SK-N-SH (cell line): ENCODE measurements around the gene VPREB1. TPM values are rescaled to one million over a fixed set of nuclear protein-coding genes. Genes with fewer than 3 reads are reported as not detected.
"Not testable (repeated sequence)": the region's sequence is repeated elsewhere in the genome, so short reads cannot be mapped to it uniquely, and the experiment has no call there.

Experiments used
- CTCF ChIA-PET: fragments of 300-600, 350-600 bp; formaldehyde crosslinking; extraction: SDS; loops from one replicate; lab custom pipeline; 2021; lab: Yijun Ruan, JAX
- POLR2A ChIA-PET: fragments of 350-600 bp; sonication (Branson Sonifier 250); formaldehyde crosslinking; extraction: SDS; loops from one replicate; lab custom pipeline; 2020; ENCODE audit warnings: antibody characterized with exemption, inconsistent platforms; lab: Yijun Ruan, JAX
- DNase-seq: peaks from one replicate; pipeline ENCODE4 v3.0.0; 2012
- H2AFZ ChIP-seq: fragments of 200-600 bp; sonication (generic); 2 replicates; pipeline ENCODE4 v1.8.1; 2016; ENCODE audit warnings: antibody characterized with exemption, mild to moderate bottlenecking, low read depth
- H3F3A ChIP-seq: fragments of 200-600 bp; sonication (generic); replicated peaks from 2 replicates; pipeline ENCODE3; 2016; ENCODE audit warnings: antibody characterized with exemption, mild to moderate bottlenecking; ENCODE audit not compliant: insufficient read depth
- H3K27ac ChIP-seq, 2 experiments: fragments of 200-500 bp in 1 of 2; fragments of 200-600 bp in 1 of 2; sonication (Bioruptor generic) in 1 of 2; sonication (generic), shearing (Covaris generic) in 1 of 2; 2 replicates each; pipeline versions ENCODE4 v1.5.1 to v1.6.1; 2014 to 2016; ENCODE audit warnings: low read depth in 2 of 2, inconsistent platforms in 1 of 2, low read length in 1 of 2, mild to moderate bottlenecking in 1 of 2, mixed read lengths in 1 of 2
- H3K27me3 ChIP-seq: fragments of 200-600 bp; sonication (generic), shearing (Covaris generic); 2 replicates; pipeline ENCODE4 v1.6.1; 2016; ENCODE audit warnings: mixed run types; ENCODE audit not compliant: insufficient read depth
- H3K36me3 ChIP-seq, 2 experiments: fragments of 200-500 bp in 1 of 2; fragments of 200-600 bp in 1 of 2; sonication (Bioruptor generic) in 1 of 2; sonication (generic) in 1 of 2; replicated peaks in 1 of 2; 2 replicates each; pipeline versions ENCODE3 to v1.5.1; 2014 to 2016; ENCODE audit warnings: low read length in 1 of 2, mild to moderate bottlenecking in 1 of 2; ENCODE audit not compliant: insufficient read depth in 2 of 2, control insufficient read depth in 1 of 2
- H3K4me1 ChIP-seq, 2 experiments: fragments of 200-500 bp in 1 of 2; fragments of 200-600 bp in 1 of 2; sonication (Bioruptor generic) in 1 of 2; sonication (generic), shearing (Covaris generic) in 1 of 2; 2 replicates each; pipeline versions ENCODE4 v1.5.1 to v1.6.1; 2014 to 2016; ENCODE audit warnings: low read depth in 1 of 2, low read length in 1 of 2, mixed run types in 1 of 2; ENCODE audit not compliant: insufficient read depth in 2 of 2, control insufficient read depth in 1 of 2
- H3K4me2 ChIP-seq: fragments of 200-600 bp; sonication (generic), shearing (Covaris generic); 2 replicates; pipeline ENCODE4 v1.6.1; 2017; ENCODE audit warnings: mixed run types
- H3K4me3 ChIP-seq, 2 experiments: fragments of 200-500 bp in 1 of 2; fragments of 200-600 bp in 1 of 2; sonication (Bioruptor generic) in 1 of 2; sonication (generic), shearing (Covaris generic) in 1 of 2; 2 replicates each; pipeline versions ENCODE4 v1.5.1 to v1.8.1; 2014 to 2016; ENCODE audit warnings: low read depth in 2 of 2, inconsistent platforms in 1 of 2, low read length in 1 of 2, mild to moderate bottlenecking in 1 of 2, mixed read lengths in 1 of 2, moderate library complexity in 1 of 2
- H3K79me2 ChIP-seq: fragments of 200-600 bp; sonication (generic); 2 replicates; pipeline ENCODE4 v1.8.1; 2017; ENCODE audit warnings: mild to moderate bottlenecking; ENCODE audit not compliant: insufficient read depth
- H3K9ac ChIP-seq: fragments of 200-600 bp; sonication (generic); 2 replicates; pipeline ENCODE4 v1.6.1; 2017; ENCODE audit warnings: mixed run types
- H3K9me2 ChIP-seq: fragments of 200-600 bp; sonication (generic); 2 replicates; pipeline ENCODE4 v1.6.1; 2017; ENCODE audit warnings: mixed run types
- H3K9me3 ChIP-seq: fragments of 200-600 bp; sonication (generic); 2 replicates; pipeline ENCODE4 v1.6.1; 2017; ENCODE audit warnings: mixed run types, mild to moderate bottlenecking, moderate library complexity
- H4K20me1 ChIP-seq: fragments of 200-600 bp; sonication (generic); 2 replicates; pipeline ENCODE4 v1.6.1; 2017; ENCODE audit warnings: mild to moderate bottlenecking, mixed run types; ENCODE audit not compliant: insufficient read depth
- CHD2 ChIP-seq: fragments of 150-350 bp; IDR thresholded peaks from 2 replicates; pipeline ENCODE4 v1.6.1; 2018; ENCODE audit warnings: low read length; ENCODE audit not compliant: partially characterized antibody
- ELF1 ChIP-seq: IDR thresholded peaks from 2 replicates; pipeline ENCODE4 v1.4.0; 2012
- EP300 ChIP-seq, 2 experiments: IDR thresholded peaks; 2 replicates each; pipeline versions ENCODE4 v1.4.0 to v1.6.1; 2012; ENCODE audit warnings: borderline replicate concordance in 1 of 2, low read depth in 1 of 2, low read length in 1 of 2
- EZH2phosphoT487 ChIP-seq: fragments of 200-600 bp; sonication (generic); IDR thresholded peaks from 2 replicates; pipeline ENCODE4 v1.6.1; 2017; ENCODE audit warnings: low read depth, mixed run types, mild to moderate bottlenecking, antibody characterized with exemption, moderate library complexity, borderline replicate concordance
- FOXJ3 ChIP-seq: sonication (generic); formaldehyde crosslinking; IDR thresholded peaks from 2 replicates; pipeline ENCODE4 v1.5.1; 2020; ENCODE audit warnings: mild to moderate bottlenecking, missing genetic modification reagents
- GABPA ChIP-seq: IDR thresholded peaks from 2 replicates; pipeline ENCODE4 v1.4.0; 2012; ENCODE audit warnings: low read depth, mild to moderate bottlenecking
- GATA2 ChIP-seq: sonication (generic); formaldehyde crosslinking; IDR thresholded peaks from 2 replicates; pipeline ENCODE4 v1.5.0; 2020; ENCODE audit warnings: mild to moderate bottlenecking, missing genetic modification reagents
- IRF3 ChIP-seq: fragments of 150-350 bp; IDR thresholded peaks from 2 replicates; pipeline ENCODE4 v1.6.1; 2016; ENCODE audit warnings: mild to moderate bottlenecking, low read depth, low read length
- MXI1 ChIP-seq: IDR thresholded peaks from 2 replicates; pipeline ENCODE4 v1.6.1; 2012; ENCODE audit warnings: mild to moderate bottlenecking, low read depth, low read length, improper control_type of control experiment
- NFIC ChIP-seq: IDR thresholded peaks from 2 replicates; pipeline ENCODE4 v1.4.0; 2012; ENCODE audit warnings: borderline replicate concordance
- PBX3 ChIP-seq: IDR thresholded peaks from 2 replicates; pipeline ENCODE4; 2012
- POLR2AphosphoS5 ChIP-seq: IDR thresholded peaks from 2 replicates; pipeline ENCODE4 v1.6.1; 2012; ENCODE audit warnings: low read depth, low read length
- RAD21 ChIP-seq: IDR thresholded peaks from 2 replicates; pipeline ENCODE4 v1.6.1; 2012; ENCODE audit warnings: mild to moderate bottlenecking, low read length
- REST ChIP-seq: IDR thresholded peaks from 2 replicates; pipeline ENCODE4 v1.6.1; 2012; ENCODE audit warnings: mild to moderate bottlenecking, low read depth, low read length, moderate library complexity
- RFX5 ChIP-seq: IDR thresholded peaks from 2 replicates; pipeline ENCODE4 v1.6.1; 2012; ENCODE audit warnings: mild to moderate bottlenecking, improper control_type of control experiment, low read length
- SIN3A ChIP-seq: IDR thresholded peaks from 2 replicates; pipeline ENCODE4 v1.6.1; 2012; ENCODE audit warnings: low read depth, mild to moderate bottlenecking, low read length, moderate library complexity, borderline replicate concordance
- SMC3 ChIP-seq: IDR thresholded peaks from 2 replicates; pipeline ENCODE4 v1.6.1; 2012; ENCODE audit warnings: low read depth, low read length, improper control_type of control experiment
- TAF1 ChIP-seq: IDR thresholded peaks from 2 replicates; pipeline ENCODE4 v1.6.1; 2012; ENCODE audit warnings: low read depth, mild to moderate bottlenecking, low read length, moderate library complexity, borderline replicate concordance
- TEAD4 ChIP-seq: IDR thresholded peaks from 2 replicates; pipeline ENCODE4 v1.4.0; 2012; ENCODE audit warnings: mild to moderate bottlenecking, borderline replicate concordance; ENCODE audit not compliant: insufficient read depth
- YY1 ChIP-seq: IDR thresholded peaks from 2 replicates; pipeline ENCODE4 v1.4.0; 2012; ENCODE audit warnings: low read depth, mild to moderate bottlenecking
- WGBS: methylation state at CpG from one replicate; pipeline ENCODE4 v1.1.6; 2017; ENCODE audit warnings: low lambda C conversion rate; 5-methylcytosine and 5-hydroxymethylcytosine counted together
- polyA plus RNA-seq, 3 experiments: library from polyadenylated mRNA; depleted of rRNA; stranded (reverse); fragments of >200 nt; gene quantifications; 2 replicates each; pipeline ENCODE4 v1.2.3, GENCODE V29; 2012

Gene VPREB1
- polyA plus RNA-seq, 1 of the 3 experiments (the other 2 are of a cell fraction) = not detected

GRCh38 chr22:22208652-22209051, 35.9 kb upstream of the VPREB1 start:
- no peak overlapping the region for H3K27ac ChIP-seq
- H3K4me3 ChIP-seq = no peak overlapping the region
- H3K79me2 ChIP-seq = no peaks in the 10 kb centered on the region
- H3K36me3 ChIP-seq = no peaks in the 10 kb centered on the region
- H2AFZ ChIP-seq = no peak overlapping the region
- H3K4me2 ChIP-seq = no peak overlapping the region
- H3F3A ChIP-seq = no peaks in the 10 kb centered on the region
- H3K4me1 ChIP-seq = peaks cover 0 to 6% of the 10 kb centered on the region in 2 experiments; a peak in 1 of 4 replicates
- peaks cover 10% of the 10 kb centered on the region; the same call in 1 of the 2 replicates for H3K27me3 ChIP-seq
- no peak for DNase-seq
- WGBS = 42% methylated on average over 2 of the region's 2 CpGs
- no peak for TF ChIP-seq RAD21
- no peak for TF ChIP-seq MXI1
- no peak for TF ChIP-seq GATA2 (CRISPR knock-in tag)
- no peak for TF ChIP-seq EZH2phosphoT487
- no peak for TF ChIP-seq YY1
- no peak for TF ChIP-seq TAF1
- no peak for TF ChIP-seq RFX5
- no peak for TF ChIP-seq CHD2
- no peak for TF ChIP-seq SIN3A
- no peak for TF ChIP-seq PBX3
- TF ChIP-seq POLR2AphosphoS5 = no peak
- no peak for TF ChIP-seq SMC3
- no peak for TF ChIP-seq TEAD4
- TF ChIP-seq NFIC = no peak
- TF ChIP-seq FOXJ3 (CRISPR knock-in tag) = no peak
- TF ChIP-seq ELF1 = no peak
- no peak for TF ChIP-seq IRF3
- no peak for TF ChIP-seq GABPA
- no peak for TF ChIP-seq REST
- TF ChIP-seq EP300 (IDR thresholded peaks at IDR 0.05; ENCODE audit: borderline replicate concordance in 1 of 2, low read depth in 1 of 2, low read length in 1 of 2) = no peak
- no peaks in the 10 kb centered on the region for H3K9me3 ChIP-seq
- CTCF ChIA-PET = interaction anchor here (0.7 to 4.8 kb wide), 7 partner anchors 9 to 483 kb away, joined by 3 to 33 read pairs (median 4); no protein-coding TSS in a partner anchor
- H4K20me1 ChIP-seq = no peaks in the 10 kb centered on the region
- H3K9me2 ChIP-seq = no peaks in the 10 kb centered on the region
- no peak overlapping the region for H3K9ac ChIP-seq
- POLR2A ChIA-PET = no interaction called here

GRCh38 chr22:22209080-22209640, 35.4 kb upstream of the VPREB1 start:
- POLR2A ChIA-PET, H3K9me2 ChIP-seq, H3K36me3 ChIP-seq, H3K9me3 ChIP-seq, H3F3A ChIP-seq, DNase-seq, H3K27me3 ChIP-seq, H3K4me1 ChIP-seq, H3K4me3 ChIP-seq, H4K20me1 ChIP-seq, H2AFZ ChIP-seq, H3K4me2 ChIP-seq, H3K9ac ChIP-seq, H3K79me2 ChIP-seq, H3K27ac ChIP-seq: not testable (repeated sequence)
- CTCF ChIA-PET = interaction anchor here (1.1 to 7.8 kb wide), 4 partner anchors 8 to 647 kb away, joined by 3 to 55 read pairs (median 18); no protein-coding TSS in a partner anchor
- 72% methylated on average over 14 of the region's 14 CpGs for WGBS
